ES-I3 (cell line): Measurements from ENCODE around the gene AIDA.
A peak's percentile ranks its signal among the peaks of the same experiment; 100 is the strongest.

Experiments used
- H3K36me3 ChIP-seq: 2 replicates; pipeline ENCODE4 v1.6.1; 2013; ENCODE audit warnings: mild to moderate bottlenecking, low read length, control low read depth, moderate library complexity; ENCODE audit not compliant: insufficient read depth
- H3K4me1 ChIP-seq: 2 replicates; pipeline ENCODE4 v1.6.1; 2013; ENCODE audit warnings: mild to moderate bottlenecking, control low read depth, low read length; ENCODE audit not compliant: insufficient read depth
- H3K9ac ChIP-seq: 2 replicates; pipeline ENCODE4 v1.6.1; 2013; ENCODE audit warnings: low read depth, mild to moderate bottlenecking, low read length, moderate library complexity
- H3K9me3 ChIP-seq: 2 replicates; pipeline ENCODE4 v1.6.1; 2013; ENCODE audit warnings: mild to moderate bottlenecking, low read length, moderate library complexity; ENCODE audit not compliant: control insufficient read depth, insufficient read depth

The AIDA gene

GRCh38 chr1:222643938-222644635, 68.2 kb downstream of the AIDA start:
- Histone ChIP-seq H3K9me3 (no peaks in the 10 kb centered on the region), H3K9ac (peak overlapping the region; percentile 71), H3K36me3 (no peaks in the 10 kb centered on the region), H3K4me1 (no peaks in the 10 kb centered on the region)

GRCh38 chr1:222643606-222643937, 68.7 kb downstream of the AIDA start:
- Histone ChIP-seq H3K4me1 (no peaks in the 10 kb centered on the region), H3K36me3 (no peaks in the 10 kb centered on the region), H3K9me3 (no peaks in the 10 kb centered on the region), H3K9ac (peak overlapping the region; percentile 71)

DNA sequence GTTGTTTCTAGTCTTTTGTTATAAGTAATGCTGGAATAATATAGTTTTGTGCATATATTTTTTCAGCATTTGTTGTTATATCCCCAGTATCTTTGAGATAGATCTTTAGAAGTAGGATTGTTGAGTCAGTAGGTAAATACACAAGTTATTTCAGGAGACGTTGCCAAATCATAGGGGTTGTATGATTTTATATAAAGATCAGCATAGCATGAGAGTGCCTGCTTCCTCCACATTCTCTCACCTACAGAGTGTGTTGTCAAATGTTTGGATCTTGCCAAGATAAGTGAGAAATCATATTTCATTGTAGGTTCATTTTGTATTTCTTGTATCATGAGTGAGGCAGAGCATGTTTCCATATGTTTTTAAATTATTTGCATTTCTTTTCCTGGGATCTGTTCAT, 69.8 kb downstream of the AIDA start:
- Histone ChIP-seq H3K9ac (no peak overlapping the region), H3K4me1 (no peaks in the 10 kb centered on the region), H3K9me3 (no peaks in the 10 kb centered on the region), H3K36me3 (no peaks in the 10 kb centered on the region)

DNA sequence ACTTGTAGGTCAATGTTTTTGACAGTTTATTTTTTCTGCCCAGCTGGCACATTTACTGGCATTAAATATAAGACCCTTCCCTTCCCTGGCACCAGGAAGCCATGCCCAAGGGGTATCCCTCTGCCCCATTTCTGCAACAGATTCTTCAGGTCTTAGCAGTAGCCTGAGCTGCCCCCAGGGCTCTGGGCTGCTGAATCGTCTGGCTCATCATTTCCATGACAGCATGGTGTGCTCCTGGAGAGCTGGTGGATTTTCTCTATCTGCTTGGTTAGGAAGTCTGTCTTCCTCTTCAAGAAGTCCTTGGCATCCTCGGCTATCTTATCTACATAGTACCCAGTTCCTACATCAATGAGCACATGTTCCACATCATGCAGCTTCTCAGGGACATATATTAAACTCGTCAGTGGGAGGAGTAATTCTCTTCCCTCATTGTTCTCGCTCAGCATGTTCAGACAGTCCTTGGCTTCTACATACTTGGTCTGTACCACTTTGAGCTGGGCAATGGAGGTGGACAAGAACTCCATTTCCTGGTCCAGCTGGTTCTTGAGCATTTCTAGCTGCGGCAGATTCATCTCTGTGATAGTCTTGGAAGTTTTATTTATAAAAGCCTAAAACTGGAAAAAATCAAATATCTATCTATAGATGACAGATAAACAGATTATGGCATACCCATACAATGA, 70.9 kb downstream of the AIDA start:
- Histone ChIP-seq H3K36me3 (no peaks in the 10 kb centered on the region), H3K9ac (no peak overlapping the region), H3K4me1 (no peaks in the 10 kb centered on the region), H3K9me3 (no peaks in the 10 kb centered on the region)

DNA sequence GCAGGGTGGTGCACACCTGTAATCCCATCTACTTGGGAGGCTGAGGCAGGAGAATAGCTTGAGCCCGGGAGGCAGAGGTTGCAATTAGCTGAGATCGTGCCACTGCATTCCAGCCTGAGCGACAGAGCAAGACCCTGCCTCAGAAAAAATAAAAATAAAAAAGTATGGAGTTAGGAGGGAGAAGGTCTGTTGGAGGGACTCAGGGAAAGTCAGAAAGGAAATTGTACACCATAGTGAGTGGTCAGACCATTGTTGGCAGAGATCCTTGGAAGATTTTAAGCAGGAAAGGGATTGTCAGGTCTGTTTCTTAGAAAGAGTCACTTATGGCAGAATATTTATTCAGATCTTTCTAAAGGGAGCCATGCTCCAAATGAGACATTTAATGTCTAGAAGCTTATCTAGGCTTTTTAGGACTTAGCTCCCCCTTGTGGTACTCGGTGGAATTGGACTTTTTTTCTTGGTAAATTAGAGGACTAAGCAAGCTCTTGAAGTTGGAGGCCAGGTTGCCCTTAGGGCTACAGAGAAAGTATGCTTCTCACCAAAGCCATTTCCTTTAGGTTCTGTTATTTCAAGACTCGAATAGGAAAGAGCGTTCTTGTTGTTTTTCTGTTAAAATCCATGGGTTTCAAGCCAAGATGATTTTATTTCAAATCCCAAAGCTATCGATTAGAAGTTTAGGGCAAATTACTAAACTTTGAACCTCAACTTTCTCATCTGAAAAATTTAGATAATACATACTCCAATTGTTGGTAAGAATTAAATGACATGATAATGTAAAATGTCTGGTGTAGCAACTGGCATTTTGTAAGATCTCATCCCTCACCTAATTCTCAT, 77.9 kb downstream of the AIDA start:
- Histone ChIP-seq H3K9me3 (no peaks in the 10 kb centered on the region), H3K4me1 (no peaks in the 10 kb centered on the region), H3K9ac (no peak overlapping the region), H3K36me3 (peaks cover 5% of the 10 kb centered on the region; the same call in 1 of the 2 replicates)

GRCh38 chr1:222632749-222633148, 79.5 kb downstream of the AIDA start:
- no peak overlapping the region for H3K9ac ChIP-seq

DNA sequence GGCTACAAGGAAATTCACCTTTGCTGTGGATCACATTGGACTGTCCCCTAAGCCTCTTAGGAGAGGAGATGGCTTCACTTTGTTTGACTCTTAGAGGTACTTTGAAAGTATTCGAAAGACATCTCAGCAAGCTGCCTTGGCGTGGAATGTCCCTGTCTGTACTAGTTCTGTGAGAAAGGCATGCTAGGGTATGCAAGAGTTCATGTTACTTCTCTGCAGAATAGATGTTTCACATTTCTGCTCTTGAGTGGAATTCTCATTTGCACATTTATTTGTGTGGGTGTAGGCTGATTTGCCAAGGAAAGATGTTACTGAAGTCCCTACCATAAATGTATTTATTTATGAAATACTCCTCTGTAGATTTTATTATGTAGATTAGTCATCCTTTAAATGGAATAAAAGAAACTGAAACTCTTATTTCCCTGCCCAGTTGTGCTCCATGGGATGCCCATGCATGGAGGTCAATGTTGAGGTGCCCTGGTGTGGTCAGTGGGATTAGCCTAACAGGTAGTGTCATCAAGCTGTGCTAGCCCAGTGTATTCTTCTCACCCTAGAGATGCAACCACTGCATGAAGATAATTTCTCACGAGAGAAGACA, 80.6 kb downstream of the AIDA start:
- Histone ChIP-seq H3K9ac (no peak overlapping the region), H3K9me3 (no peaks in the 10 kb centered on the region), H3K4me1 (no peaks in the 10 kb centered on the region), H3K36me3 (peaks cover 12% of the 10 kb centered on the region; the same call in 1 of the 2 replicates)

More at GRCh38 chr1:222632749-222633148, 79.5 kb downstream of the AIDA start:
- H3K4me1 ChIP-seq, result no peaks in the 10 kb centered on the region
- no peaks in the 10 kb centered on the region for H3K9me3 ChIP-seq
- H3K36me3 ChIP-seq, result peaks cover 12% of the 10 kb centered on the region; the same call in 1 of the 2 replicates

- no peaks in the 10 kb centered on the region for H3K4me1 ChIP-seq
- H3K9me3 ChIP-seq, result no peaks in the 10 kb centered on the region
- H3K36me3 ChIP-seq, result peaks cover 16% of the 10 kb centered on the region; the same call in 1 of the 2 replicates
- H3K9ac ChIP-seq, result no peak overlapping the region
Measured at GRCh38 chr1:222629921-222630535, 82.3 kb downstream of the AIDA start.

- Histone ChIP-seq H3K36me3 (peaks cover 20% of the 10 kb centered on the region; the same call in 1 of the 2 replicates), H3K9ac (no peak overlapping the region), H3K9me3 (no peaks in the 10 kb centered on the region), H3K4me1 (no peaks in the 10 kb centered on the region)
Measured at GRCh38 chr1:222627232-222627631, 85.1 kb downstream of the AIDA start.

DNA sequence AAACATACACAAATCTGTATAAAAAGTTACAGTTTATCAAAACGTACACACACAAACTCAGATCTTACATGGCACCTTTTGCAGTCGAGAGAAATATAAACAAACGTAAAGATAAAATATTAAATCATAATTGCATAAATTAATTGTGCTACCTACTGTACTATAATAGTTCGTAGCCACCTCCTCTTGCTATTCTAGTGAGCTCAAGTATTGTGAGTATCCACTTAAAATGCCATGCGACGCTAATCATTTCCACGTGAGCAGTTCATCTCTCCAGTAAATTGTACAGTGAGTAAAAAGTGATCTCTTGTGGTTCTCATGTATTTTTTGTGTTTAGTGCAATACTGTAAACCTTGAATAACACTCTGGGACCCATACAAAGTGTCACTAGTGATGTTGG, 88.1 kb downstream of the AIDA start:
- no peaks in the 10 kb centered on the region for H3K9me3 ChIP-seq
- H3K9ac ChIP-seq, result no peak overlapping the region
- H3K4me1 ChIP-seq, result no peaks in the 10 kb centered on the region
- peaks cover 15% of the 10 kb centered on the region for H3K36me3 ChIP-seq

DNA sequence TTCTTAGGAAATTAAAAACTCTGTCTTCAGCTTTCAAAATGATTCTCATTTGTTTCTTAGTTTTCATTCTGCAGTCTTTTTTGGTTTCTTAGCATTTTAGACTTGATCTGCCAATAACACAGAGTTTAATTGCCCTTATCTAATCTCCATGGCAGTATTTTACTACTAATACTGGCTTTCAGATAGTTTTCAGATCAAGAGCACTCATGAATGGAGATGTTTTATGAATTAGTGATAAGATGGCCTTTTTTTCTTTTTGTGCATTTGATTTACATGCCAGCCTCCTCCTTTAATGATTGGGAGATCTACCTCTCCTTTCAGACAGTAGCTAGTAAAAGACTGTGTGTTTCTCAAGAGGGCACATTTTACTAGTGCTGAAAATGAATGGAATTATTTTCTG, 88.8 kb downstream of the AIDA start:
- H3K36me3 ChIP-seq, result peaks cover 8% of the 10 kb centered on the region
- no peak overlapping the region for H3K9ac ChIP-seq
- no peaks in the 10 kb centered on the region for H3K9me3 ChIP-seq
- H3K4me1 ChIP-seq, result no peaks in the 10 kb centered on the region

DNA sequence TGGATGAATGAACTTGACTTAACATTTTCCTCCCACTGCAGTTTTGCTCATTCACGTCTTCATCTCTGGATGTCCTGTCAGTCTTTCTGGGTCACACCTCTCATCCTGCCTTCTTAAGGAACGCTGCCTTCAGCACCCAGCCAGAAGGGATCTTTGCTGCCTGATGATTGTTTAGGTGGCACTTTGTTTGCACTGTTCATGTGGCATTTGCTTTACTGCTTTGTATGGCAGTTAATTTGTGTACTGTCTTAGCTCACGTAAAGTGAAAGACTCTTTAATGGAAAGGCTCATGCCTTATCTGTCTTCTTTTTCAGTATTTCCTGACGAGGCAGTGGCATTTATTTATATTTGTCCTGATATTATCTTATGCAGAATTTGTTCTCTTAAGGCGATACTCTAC, 89.5 kb downstream of the AIDA start:
- H3K4me1 ChIP-seq, result no peaks in the 10 kb centered on the region
- H3K36me3 ChIP-seq, result peaks cover 8% of the 10 kb centered on the region
- no peaks in the 10 kb centered on the region for H3K9me3 ChIP-seq
- H3K9ac ChIP-seq, result no peak overlapping the region

DNA sequence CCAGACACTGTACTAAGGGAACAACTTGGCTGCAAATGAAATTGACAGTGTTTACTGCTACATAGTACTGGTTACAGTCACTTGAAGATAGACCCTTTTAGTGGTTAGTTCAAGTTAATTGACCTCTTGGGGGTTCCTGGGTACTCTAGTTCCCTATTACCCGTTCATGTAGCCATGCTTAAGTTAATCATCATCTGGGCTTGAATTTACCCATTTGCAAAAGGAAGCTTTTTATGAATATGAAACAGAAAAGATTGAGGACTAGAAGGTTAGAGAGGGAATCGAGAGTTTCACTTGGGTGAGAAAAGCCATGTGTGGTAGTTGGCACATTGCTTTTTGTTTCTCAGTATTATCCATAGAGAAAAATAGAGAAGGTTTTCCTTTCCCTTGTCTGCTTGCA, 91.7 kb downstream of the AIDA start:
- no peak overlapping the region for H3K9ac ChIP-seq
- H3K36me3 ChIP-seq, result peaks cover 3% of the 10 kb centered on the region
- H3K4me1 ChIP-seq, result no peaks in the 10 kb centered on the region
- H3K9me3 ChIP-seq, result no peaks in the 10 kb centered on the region
